PC-9 (cell line): Measurements from ENCODE around the gene TMEM222. TPM values are rescaled to one million over a fixed set of nuclear protein-coding genes. Genes with fewer than 3 reads are reported as not detected.

Experiments
- BruUV-seq: library from RNA; stranded (reverse); fragments of 400-500 nt; replicated peaks from 2 replicates; lab custom pipeline; 2021; lab: Mats Ljungman, UMichigan
- CTCF ChIA-PET: fragments of 300-600 bp; sonication (Branson Sonifier 250); formaldehyde crosslinking; loops from one replicate; lab custom pipeline; 2022; ENCODE audit warnings: antibody characterized with exemption; lab: Charles Lee
- POLR2A ChIA-PET: fragments of 300-600 bp; sonication (Branson Sonifier 250); formaldehyde crosslinking; loops from one replicate; lab custom pipeline; 2022; ENCODE audit warnings: antibody characterized with exemption; ENCODE audit not compliant: unreplicated experiment; lab: Charles Lee
- DNase-seq, 2 experiments: peaks; one replicate each; pipeline versions ENCODE4 v3.0.0 to v3.0.0-alpha.2; 2015 to 2022; ENCODE audit warnings: mixed read lengths in 1 of 2
- H2AFZ ChIP-seq: fragments of 200-600 bp; sonication (generic); 2 replicates; pipeline ENCODE4 v1.8.1; 2017; ENCODE audit warnings: antibody characterized with exemption
- H3F3A ChIP-seq: fragments of 200-600 bp; sonication (generic); 2 replicates; pipeline ENCODE4 v1.8.1; 2017; ENCODE audit warnings: antibody characterized with exemption, mild to moderate bottlenecking, low read depth; ENCODE audit not compliant: insufficient read depth
- H3K27ac ChIP-seq: fragments of 200-600 bp; sonication (generic); 2 replicates; pipeline ENCODE4 v1.6.1; 2016; ENCODE audit warnings: mixed run types
- H3K27me3 ChIP-seq: fragments of 200-600 bp; sonication (generic); 2 replicates; pipeline ENCODE4 v1.6.1; 2016; ENCODE audit warnings: low read depth, mixed run types; ENCODE audit not compliant: insufficient read depth
- H3K36me3 ChIP-seq: fragments of 200-600 bp; sonication (generic); 2 replicates; pipeline ENCODE4 v1.6.1; 2016; ENCODE audit warnings: low read depth, mixed run types
- H3K4me1 ChIP-seq: fragments of 200-600 bp; sonication (generic); replicated peaks from 2 replicates; pipeline ENCODE4 v1.6.1; 2016; ENCODE audit warnings: mixed run types; ENCODE audit not compliant: insufficient read depth
- H3K4me2 ChIP-seq: fragments of 200-600 bp; sonication (generic); 2 replicates; pipeline ENCODE4 v1.6.1; 2017; ENCODE audit warnings: mixed run types
- H3K4me3 ChIP-seq: fragments of 200-600 bp; sonication (generic); 2 replicates; pipeline ENCODE4 v1.6.1; 2016; ENCODE audit warnings: mixed run types
- H3K79me2 ChIP-seq: fragments of 200-600 bp; sonication (generic); 2 replicates; pipeline ENCODE4 v1.6.1; 2017; ENCODE audit warnings: low read depth, mixed run types
- H3K9me2 ChIP-seq: fragments of 200-600 bp; sonication (generic); 2 replicates; pipeline ENCODE4 v1.8.1; 2017; ENCODE audit warnings: mild to moderate bottlenecking; ENCODE audit not compliant: insufficient read depth
- H3K9me3 ChIP-seq: fragments of 200-600 bp; sonication (generic); 2 replicates; pipeline ENCODE4 v1.8.1; 2016; ENCODE audit warnings: low read depth; ENCODE audit not compliant: insufficient read depth
- H4K20me1 ChIP-seq: fragments of 200-600 bp; sonication (generic); 2 replicates; pipeline ENCODE4 v1.8.1; 2017; ENCODE audit not compliant: insufficient read depth
- CTCF ChIP-seq: fragments of 200-600 bp; sonication (generic); conservative IDR thresholded peaks from 2 replicates; pipeline ENCODE4 v1.6.1; 2017; ENCODE audit warnings: mixed run types, antibody characterized with exemption, mild to moderate bottlenecking, moderate library complexity
- EZH2 ChIP-seq: fragments of 200-600 bp; sonication (generic); IDR thresholded peaks from 2 replicates; pipeline ENCODE4 v1.8.0; 2017; ENCODE audit warnings: antibody characterized with exemption, low read depth
- intact Hi-C: fragments of 100-400 bp; cut with micrococcal nuclease; formaldehyde crosslinking; loops from one replicate; pipeline ENCODE4 v1.10.0; 2022; ENCODE audit not compliant: unreplicated experiment
- total RNA-seq: library from RNA; stranded (reverse); gene quantifications from 2 replicates; pipeline ENCODE4 v1.2.3, GENCODE V29; 2021

The TMEM222 gene
- total RNA-seq, 1 experiment from 2014 or later, result 32.8 TPM

GRCh38 chr1:27306071-27306470 lies 15.9 kb upstream of the TMEM222 start:
- no peaks in the 10 kb centered on the region for H3K9me2 ChIP-seq
- H4K20me1 ChIP-seq, result no peaks in the 10 kb centered on the region
- CTCF ChIA-PET, result no interaction called here
- H3K9me3 ChIP-seq, result no peaks in the 10 kb centered on the region
- H3F3A ChIP-seq, result no peaks in the 10 kb centered on the region
- no peak overlapping the region for H3K27ac ChIP-seq
- no peak overlapping the region for H2AFZ ChIP-seq
- H3K4me1 ChIP-seq, result no peaks in the 10 kb centered on the region
- H3K4me2 ChIP-seq, result no peak overlapping the region
- no peaks in the 10 kb centered on the region for H3K36me3 ChIP-seq
- H3K4me3 ChIP-seq, result no peak overlapping the region
- BruUV-seq, result no TSS peak
- H3K79me2 ChIP-seq, result no peaks in the 10 kb centered on the region
- H3K27me3 ChIP-seq, result no peaks in the 10 kb centered on the region
- intact Hi-C loops, result no loop called here
- POLR2A ChIA-PET, result no interaction called here
- DNase-seq, result no peak
- TF ChIP-seq CTCF (no peak), EZH2 (no peak)

GRCh38 chr1:27306892-27307761 lies 14.8 kb upstream of the TMEM222 start:
- Histone ChIP-seq H3K36me3 (no peaks in the 10 kb centered on the region), H3K4me2 (no peak overlapping the region), H3K27me3 (no peaks in the 10 kb centered on the region), H3K4me1 (no peaks in the 10 kb centered on the region), H2AFZ (no peak overlapping the region), H4K20me1 (no peaks in the 10 kb centered on the region), H3K79me2 (no peaks in the 10 kb centered on the region), H3K4me3 (no peak overlapping the region), H3K27ac (no peak overlapping the region), H3K9me3 (no peaks in the 10 kb centered on the region), H3F3A (no peaks in the 10 kb centered on the region), H3K9me2 (no peaks in the 10 kb centered on the region)
- TF ChIP-seq EZH2, result no peak
- TF ChIP-seq CTCF, result no peak
- peak in 1 of 2 experiments; percentile 42 for DNase-seq
- ChIA-PET POLR2A (no interaction called here), CTCF (interaction anchor here (0.6 to 1.2 kb wide), 4 partner anchors 11 to 1112 kb away, joined by 3 to 6 read pairs (median 4); no protein-coding TSS in a partner anchor)
- TSS peak; percentile 21 for BruUV-seq
- intact Hi-C loops, result no loop called here

- CTCF ChIA-PET, result no interaction called here
- Histone ChIP-seq H3K27me3 (no peaks in the 10 kb centered on the region), H2AFZ (no peak overlapping the region), H3K27ac (no peak overlapping the region), H3F3A (no peaks in the 10 kb centered on the region), H3K79me2 (no peaks in the 10 kb centered on the region), H3K9me3 (no peaks in the 10 kb centered on the region), H3K4me3 (no peak overlapping the region), H4K20me1 (no peaks in the 10 kb centered on the region), H3K4me2 (no peak overlapping the region), H3K4me1 (no peaks in the 10 kb centered on the region), H3K36me3 (no peaks in the 10 kb centered on the region), H3K9me2 (no peaks in the 10 kb centered on the region)
- TF ChIP-seq EZH2, result no peak
- TF ChIP-seq CTCF, result no peak
- POLR2A ChIA-PET, result no interaction called here
- BruUV-seq, result no TSS peak
- no peak for DNase-seq
- intact Hi-C loops, result no loop called here
Measured at GRCh38 chr1:27307874-27308598, 13.9 kb upstream of the TMEM222 start.
